ENCODE results near the gene FAM78B.

The FAM78B gene

DNA sequence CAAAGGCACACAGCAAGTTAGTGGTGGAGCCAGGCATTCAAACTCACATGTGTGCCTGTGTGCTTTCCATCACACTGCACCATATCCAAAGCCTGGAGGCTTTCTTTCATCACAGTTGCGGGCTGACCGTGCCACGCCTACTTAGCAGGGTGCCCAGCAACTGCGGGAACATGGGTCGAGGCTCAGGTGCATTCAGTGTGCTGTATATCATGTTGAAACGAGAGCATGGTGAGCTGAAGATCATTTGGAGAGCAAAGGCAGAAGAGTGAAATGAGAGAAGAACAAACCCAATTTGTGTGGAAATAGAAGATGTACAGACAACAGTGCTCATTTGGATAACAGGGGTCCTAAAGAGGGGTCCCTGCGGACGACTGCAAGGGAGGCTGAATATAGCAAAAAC lies 46.5 kb downstream of the FAM78B start:
- DNase-seq (ENCODE audit: low read depth in 1 of 2, low spot score in 1 of 2), result no peak

DNA sequence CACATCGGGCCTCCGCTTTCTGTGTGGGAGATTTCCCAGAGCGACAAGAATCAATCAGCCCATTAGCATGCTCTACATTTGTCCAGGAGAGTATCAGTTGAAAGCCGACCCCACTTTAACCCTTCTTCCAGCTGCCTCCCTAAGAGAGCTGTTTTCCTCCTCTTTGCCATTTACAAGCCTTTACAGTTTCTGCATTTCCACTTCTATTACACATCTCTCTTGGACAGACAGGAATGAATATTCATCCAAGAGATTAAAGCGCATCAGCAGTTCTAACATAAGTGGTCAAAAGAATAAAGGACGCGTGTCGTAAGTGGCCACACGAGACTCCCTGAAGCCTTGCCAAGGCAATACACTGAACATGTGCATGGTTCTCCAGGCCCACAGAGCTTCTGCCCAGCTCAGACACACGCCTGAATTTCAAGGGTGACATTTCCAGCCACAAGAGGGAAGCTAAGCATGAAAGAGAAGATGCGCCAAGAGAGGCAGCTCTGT lies 47.3 kb downstream of the FAM78B start:
- DNase-seq (ENCODE audit: low read depth in 1 of 2, low spot score in 1 of 2), result no peak

DNA sequence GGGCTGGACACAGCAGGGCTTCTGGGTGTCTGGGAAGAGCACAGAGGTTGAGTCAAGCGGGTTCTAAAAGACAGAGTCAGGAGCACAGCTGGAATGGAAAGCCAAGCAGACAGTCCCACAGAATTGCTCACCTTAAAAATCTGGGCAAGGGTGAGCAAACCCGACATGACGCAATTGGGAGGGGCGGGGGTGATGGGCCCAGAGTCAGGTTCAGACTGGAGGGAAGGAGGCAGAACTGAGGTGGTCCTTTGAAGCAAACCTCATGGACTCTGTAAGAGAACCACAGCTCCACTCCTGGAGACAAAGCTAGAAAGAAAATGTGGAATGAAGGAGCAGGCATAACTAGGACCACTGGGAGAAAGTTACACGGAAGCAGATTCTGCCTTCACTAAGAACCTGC lies 49.0 kb downstream of the FAM78B start:
- no peak for DNase-seq (ENCODE audit: low read depth in 1 of 2, low spot score in 1 of 2)

DNA sequence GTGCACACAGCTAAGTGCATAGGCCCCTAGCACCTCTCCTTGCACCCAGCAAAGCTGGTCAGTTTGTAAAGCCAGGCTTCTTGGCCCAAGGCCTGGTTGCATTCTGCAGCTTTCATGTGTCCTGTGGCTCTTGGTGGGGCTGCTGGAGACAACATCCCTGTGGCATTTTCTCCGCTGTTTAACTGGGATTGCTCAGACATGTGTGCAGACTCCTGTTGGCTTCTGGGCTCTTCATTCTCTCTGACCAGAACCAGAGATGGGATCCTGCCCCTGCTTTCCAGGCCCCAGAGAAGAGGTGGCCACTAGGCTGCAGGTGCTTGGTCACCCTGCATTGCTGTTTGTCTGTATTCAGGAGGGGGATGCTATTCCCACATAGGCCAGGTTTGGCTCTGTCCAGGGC lies 50.8 kb downstream of the FAM78B start:
- no peak for DNase-seq (ENCODE audit: low read depth in 1 of 2, low spot score in 1 of 2)

DNA sequence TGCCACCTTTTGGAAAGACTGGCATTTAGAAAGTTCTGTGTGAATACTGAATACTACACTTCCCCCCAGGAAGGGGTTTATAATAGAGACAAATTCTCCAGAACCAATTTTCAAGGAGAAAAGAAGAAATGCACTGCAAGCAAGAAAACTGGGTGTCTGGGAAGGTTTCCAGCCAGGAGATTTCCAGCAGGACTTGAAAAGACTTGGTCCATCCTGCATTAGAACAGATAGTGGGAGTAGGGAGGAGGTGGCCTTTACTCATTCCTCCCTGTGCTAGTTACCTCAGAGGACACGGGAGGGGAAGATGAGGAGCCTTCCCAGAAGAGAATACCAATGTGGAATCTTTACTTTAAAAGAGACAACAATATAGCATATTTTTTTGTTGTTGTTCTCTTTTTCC lies 52.4 kb downstream of the FAM78B start:
- DNase-seq (ENCODE audit: low read depth in 1 of 2, low spot score in 1 of 2), result no peak

DNA sequence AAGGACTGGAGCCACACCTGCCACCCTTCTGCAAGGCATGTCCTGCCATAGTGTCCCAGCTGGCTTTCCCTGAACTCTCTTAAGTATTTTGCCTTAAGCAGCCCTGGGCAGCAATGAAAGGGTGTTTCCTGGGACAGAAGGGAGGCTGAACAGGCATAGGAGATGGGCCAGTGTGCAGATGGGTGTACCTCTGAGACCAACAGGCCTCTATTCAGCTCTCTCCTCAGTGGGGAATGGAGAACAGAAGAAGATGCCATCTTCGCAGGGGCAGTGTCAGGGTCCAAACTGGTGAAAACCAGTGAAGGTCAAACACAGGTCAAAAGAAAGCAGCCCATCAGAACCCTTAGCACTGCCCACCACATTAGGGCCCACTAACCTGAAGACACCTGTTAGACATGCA lies 53.2 kb downstream of the FAM78B start:
- DNase-seq (ENCODE audit: low read depth in 1 of 2, low spot score in 1 of 2), result no peak

DNA sequence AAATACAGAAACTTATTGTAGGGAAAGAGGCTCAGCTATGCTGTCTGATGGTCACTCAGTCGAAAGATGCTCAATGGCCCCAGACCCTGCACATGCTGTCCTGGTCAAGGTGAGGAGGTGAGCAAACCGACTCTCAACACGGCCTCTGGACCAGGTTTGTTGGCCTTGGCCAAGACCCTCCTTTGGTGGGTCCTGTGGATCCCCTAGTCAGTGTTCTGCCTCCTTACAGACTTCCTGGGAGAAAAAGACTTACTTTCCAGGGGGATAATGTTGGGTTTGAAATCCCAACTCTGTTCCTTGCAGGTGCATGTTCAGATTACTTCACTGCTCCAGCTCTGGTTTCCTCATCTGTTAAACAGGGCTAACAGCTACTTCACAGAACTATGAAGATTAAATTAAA lies 53.8 kb downstream of the FAM78B start:
- no peak for DNase-seq (ENCODE audit: low read depth in 1 of 2, low spot score in 1 of 2)

DNA sequence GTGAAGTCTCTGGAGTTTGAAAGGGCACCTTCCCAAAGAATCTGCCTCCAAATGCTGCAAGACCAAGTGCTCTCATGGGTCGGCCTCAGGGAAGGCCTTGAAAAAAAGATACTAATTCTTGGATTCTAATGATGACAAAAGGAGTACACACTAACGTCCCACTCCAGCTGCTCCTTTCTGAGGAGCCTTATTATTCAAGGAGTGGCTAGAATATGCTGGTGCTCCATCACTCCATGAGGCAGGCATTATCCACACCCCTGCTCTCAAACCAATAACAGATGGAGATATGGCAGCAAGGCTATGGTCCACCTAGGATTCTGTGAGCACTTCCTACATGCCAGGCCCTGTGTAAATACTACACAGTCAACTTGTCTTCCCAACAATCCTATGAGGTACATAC lies 54.4 kb downstream of the FAM78B start:
- no peak for DNase-seq (ENCODE audit: low read depth in 1 of 2, low spot score in 1 of 2)

DNA sequence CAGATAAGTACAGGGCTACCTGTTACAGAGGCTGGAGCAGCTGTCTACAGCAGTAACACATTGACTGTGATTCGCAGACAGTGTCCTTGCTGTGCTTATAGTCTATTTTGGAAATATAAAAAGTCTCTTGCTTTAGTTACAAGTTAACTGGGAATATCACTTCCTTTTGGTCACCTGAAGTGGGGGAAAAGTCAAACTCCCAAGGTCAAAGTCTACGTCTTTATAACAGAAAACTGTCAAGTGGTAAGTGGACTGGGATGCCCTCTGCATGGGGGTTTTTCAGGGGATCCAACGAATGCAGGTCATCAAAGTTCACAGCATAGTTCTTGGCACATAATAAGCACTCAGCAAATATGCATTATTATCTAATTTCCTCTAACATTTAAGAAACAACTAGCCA lies 55.4 kb downstream of the FAM78B start:
- DNase-seq (ENCODE audit: low read depth in 1 of 2, low spot score in 1 of 2), result no peak

DNA sequence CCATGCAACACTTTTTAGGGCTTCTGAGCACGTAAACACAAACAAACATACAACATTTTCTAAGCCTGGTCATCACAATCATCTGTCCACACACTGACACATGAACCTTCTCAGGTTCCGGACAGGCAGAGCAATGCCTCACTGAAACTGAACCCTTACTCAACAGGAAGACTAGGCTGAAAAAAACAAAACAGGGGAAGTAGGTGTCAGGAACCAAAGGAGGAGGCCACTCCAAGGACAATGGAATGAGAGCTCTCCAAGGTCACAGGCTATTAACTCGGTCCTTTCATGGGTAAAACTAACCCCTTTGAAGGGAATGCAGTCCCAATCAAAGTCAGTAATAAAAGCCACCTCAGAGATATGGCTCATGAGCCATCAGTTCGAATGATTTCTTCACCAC lies 76.6 kb downstream of the FAM78B start:
- DNase-seq (ENCODE audit: low read depth in 1 of 2, low spot score in 1 of 2), result no peak

DNA sequence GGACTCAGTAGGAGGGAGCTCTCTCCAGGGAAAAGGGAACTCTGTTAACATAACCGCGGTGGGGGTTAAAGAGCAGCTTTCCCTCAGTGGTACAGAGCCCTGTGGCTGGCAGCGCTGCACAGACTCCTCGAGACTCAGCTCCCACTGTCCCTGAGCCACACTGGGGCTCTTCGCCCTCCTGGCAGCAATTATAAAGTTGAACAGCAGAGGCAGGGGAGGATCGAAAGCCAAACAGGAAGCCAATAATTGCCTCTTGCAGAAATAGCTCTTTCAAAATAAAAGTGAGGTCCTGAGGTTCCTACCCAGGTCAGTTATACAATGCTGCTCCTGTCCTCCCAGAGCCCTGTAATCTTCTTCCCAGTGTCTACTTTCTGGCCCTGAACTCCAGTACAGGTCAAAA lies 77.0 kb downstream of the FAM78B start:
- no peak for DNase-seq (ENCODE audit: low read depth in 1 of 2, low spot score in 1 of 2)

DNA sequence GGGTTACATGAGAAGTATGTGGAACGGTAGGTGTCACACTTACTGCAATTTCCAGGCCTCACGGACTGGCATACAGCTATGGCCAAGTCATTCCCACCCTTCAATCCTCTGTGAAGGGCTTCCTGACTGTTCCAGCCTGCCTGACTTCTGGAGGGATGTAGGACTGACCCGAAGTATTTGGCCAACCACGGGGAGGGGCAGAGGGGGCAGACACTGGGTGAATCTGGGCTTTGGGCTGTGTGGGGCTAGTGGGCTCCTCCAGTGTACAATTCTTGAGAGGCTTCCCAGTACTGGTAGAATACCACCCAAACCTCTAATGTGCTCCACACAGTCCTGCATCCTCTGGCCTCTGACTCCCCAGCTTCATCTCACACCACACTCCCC lies 78.2 kb downstream of the FAM78B start:
- no peak for DNase-seq (ENCODE audit: low read depth in 1 of 2, low spot score in 1 of 2)

DNA sequence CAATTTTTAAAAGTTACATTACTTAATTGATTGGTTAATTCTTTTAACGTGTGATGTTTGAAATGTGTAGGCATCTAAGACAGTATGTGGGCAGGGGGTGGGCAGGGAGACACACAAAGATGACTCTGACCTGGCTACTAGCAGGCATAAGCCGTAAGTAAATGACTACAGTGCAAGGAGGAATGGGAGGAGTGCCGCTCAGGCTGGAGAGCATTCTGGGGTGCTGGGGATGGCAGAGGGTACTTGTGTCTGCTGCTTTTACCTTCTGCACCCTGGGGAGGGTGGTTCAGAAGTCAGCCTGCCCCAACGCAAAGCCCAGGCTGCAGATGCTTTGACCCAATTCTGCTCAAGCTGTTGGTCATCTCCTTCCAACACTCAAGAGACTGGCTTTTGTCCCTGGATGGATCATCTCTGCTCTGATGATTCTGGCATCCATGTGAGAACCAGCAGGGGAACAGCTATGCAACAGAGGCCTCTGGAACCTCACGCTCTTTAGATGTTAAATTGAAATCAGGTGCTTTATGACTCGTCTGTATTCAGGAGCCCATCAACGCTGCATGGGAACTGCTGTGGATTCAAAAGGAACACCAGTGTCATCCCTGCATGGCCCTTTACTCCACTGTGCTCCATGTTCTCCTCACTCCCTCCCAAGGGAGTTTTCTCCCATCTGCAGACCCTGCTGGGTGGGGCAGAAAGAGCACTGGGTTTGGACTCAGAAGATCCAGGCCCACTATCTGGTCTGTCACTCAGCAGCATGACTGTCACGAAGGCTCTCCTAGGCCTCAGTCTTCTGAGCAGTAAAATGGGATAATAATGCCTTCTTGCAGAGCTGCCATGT lies 78.8 kb downstream of the FAM78B start:
- no peak for DNase-seq (ENCODE audit: low read depth in 1 of 2, low spot score in 1 of 2)

DNA sequence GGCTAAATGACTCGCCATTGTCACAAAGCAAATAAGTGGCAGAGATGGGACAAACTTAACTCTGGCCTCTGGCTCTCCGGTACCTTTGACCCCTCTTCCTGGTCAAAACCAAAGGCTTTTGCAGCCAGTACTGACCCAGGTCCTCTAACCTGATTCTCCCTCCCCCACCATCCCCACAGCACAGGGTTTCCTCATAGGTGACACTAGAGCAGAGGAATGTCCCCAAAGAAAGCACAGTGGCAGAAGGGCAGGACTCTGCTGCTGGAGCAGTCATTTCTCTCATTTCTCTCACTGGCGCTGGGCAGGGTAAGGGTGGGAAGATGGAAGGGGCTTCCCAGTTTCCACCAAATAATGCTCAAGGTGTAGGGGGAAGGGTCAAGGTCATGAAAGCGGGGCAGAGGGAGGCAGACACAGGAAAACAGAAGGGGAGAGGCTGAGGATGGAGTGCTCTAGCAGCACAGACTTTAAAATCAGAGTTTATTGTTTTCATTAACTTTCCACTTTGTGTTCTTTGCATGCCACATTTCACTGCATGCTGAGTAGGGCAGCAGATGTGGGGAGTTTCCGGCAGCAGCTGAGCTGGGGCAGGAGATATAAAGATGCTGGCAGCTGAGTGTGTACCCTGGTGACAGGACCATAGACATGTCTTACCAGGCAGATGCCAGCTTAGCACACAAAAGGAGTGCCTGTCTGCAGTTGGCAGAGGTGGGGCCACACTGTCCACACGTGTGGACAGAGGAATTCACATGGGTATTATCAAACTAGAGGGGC lies 80.5 kb downstream of the FAM78B start:
- DNase-seq (ENCODE audit: low read depth in 1 of 2, low spot score in 1 of 2), result no peak

DNA sequence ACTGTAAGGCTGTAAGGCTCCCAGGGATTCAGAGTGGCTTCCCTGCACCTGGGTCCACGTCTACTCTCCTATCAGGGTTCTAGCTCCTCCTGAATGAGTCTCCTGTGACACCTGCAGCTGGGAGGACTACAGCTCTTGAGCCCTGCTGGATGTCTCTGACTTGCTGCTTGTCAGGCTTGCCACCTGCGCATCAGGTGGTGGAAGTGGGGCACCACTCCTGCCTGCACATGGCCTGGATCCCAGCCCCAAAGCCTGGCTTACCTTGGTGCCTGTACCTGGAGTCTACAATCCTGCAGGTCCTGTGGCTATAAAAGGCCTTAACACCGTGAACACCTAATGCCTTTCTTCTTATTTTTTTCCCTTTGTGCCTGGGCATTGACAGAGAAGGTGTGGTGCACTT lies 82.2 kb downstream of the FAM78B start:
- no peak for DNase-seq (ENCODE audit: low read depth in 1 of 2, low spot score in 1 of 2)

DNA sequence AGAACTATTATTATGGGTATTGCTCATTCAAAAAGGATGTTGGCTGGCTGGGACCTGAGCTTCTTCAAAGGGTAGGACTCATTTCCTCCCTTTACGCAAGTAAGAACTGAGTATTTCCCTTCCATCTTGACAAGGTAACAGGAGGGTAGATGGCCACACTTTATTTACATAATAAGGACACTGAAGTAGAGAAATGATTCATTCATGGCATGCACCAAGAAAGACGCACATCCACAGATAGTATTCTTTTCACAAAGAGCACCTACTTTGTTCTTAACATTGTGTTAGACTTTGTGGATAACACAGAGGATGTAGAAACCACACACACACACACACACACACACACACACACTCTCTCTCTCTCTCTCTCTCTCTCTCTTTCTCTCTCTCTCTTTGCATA lies 82.9 kb downstream of the FAM78B start:
- DNase-seq (ENCODE audit: low read depth in 1 of 2, low spot score in 1 of 2), result no peak

DNA sequence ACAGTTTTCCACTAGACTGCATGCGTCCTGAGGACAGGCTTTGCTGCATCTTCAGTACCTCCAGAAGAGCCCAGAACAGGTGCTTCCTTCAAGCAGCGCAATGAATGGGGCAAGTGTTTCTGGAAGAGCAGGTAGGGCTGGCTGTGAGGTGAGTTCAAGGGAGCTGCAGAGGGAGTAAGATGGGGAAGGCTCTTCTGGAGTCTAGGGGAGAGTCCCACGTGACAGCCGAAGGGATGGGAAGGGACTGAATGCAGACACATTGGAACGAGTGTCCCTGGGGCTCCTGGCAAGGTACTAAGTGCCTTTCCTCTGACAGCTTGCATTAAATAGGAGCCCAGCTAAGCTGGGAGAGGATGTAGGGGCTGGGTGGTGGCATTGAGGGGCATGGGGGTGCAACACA lies 84.2 kb downstream of the FAM78B start:
- DNase-seq (ENCODE audit: low read depth in 1 of 2, low spot score in 1 of 2), result no peak

DNA sequence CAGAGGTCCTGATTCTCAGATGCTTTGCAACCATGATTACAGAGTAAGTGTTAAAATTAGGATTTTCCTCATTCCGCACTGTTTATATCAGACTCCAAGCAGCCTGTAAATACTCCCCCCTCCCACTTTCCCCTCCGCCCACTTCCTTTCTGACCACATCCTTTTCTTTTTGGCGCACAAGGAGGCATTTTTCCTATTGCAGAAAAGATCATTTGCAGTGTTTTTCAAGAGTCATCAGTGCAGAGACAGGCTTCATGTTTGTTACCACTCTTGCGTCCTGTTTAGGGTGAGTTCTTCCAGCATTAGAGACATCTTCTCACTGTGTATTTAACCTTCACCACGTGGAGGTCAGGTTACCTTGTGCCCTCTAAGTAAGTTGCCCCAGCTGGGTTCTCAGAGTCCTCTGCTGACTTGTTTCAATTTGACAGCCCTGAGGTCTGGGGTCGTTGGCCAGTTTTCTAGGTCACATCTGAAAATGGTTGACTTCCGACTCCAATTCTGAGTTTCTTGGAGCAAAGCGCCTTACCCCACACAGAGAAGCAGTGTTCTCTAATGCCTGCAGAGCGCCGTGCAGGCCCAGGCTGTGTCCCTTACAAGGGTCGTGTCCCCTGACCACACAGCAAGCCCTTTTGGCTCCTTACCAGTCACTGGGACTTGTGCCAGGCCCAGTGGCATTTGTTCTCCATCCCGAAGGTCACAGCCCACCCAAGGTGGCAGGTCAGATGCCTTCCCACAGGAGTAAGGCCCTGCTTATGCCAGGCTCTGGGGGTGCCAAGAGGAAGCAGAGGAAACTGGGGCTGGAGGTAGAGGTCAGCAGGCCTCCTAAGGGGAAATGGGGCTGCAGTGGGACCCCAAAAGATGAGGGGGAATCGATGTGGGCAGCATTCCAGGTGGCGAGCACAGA lies 85.6 kb downstream of the FAM78B start:
- DNase-seq (ENCODE audit: low read depth in 1 of 2, low spot score in 1 of 2), result no peak

DNA sequence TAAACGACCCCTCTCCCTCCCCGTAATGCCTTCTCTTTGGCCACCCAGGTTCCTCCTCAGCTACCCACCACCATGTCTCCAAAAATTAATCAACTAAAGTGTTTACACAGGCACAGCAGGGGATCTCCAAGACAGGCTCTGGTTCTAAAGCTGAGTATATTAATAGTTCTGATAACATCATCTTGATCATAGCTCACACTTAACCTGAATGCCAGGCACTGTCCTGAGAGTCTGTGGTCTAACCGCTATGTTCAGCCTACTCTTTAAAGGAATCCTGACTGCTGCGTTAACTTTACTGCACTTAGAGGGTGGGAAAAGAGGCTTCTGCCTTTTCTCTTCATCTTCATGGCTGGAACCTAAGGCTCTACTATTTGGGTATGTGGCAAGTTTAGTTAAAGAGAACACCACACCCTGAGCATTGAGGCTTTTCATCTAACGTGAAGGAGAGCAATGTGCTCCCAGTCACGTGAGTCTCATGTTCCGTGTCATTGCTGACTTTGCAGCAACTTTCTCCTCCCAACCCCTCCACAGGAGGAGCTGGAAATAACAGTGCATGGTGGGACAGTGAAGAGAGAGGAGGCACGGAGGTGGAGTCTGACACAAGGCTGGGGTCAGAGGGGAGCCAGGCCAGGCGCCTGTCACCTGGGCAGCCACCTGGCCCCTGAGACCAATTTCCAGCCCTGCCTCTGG lies 86.4 kb downstream of the FAM78B start:
- DNase-seq (ENCODE audit: low read depth in 1 of 2, low spot score in 1 of 2), result no peak

DNA sequence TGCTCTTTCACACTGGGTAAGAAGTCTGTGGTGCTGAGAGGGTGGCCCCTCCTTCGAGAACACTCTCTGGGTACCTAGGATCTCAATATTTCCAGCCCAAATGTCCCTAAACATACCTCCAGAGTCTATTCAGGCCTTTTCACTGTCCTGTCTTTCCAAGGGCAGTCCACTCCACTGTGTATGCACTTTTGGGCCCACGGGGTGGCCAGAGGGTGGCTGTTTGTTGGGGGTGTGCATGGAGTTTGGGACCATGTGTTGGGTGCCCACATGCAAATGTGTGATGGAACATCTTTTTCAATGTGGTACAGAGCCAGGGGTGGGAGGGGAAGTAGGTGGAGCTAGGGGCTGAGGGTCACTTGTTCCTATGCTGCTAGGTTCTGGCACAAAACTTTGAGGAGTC lies 87.5 kb downstream of the FAM78B start:
- no peak for DNase-seq (ENCODE audit: low read depth in 1 of 2, low spot score in 1 of 2)

DNA sequence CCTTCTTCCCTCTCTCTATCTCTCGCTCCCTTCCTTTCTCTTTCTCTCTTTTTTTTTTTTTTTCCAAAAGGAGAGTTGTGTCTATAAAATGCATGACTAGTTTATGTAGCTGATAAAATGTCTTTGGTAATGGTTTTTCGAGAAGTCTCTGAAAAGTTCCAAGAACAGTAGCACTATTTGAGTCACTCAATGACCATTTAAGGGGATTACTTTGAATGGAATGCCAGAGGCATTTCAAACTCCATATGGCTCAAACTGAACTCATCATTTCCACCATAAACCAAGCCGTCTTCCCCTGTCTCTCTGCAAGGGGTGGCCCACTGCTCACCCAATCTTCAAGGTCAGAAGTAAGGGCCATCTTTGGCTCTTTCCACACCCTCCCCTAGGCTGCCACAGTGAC lies 93.3 kb downstream of the FAM78B start:
- DNase-seq (ENCODE audit: low read depth in 1 of 2, low spot score in 1 of 2), result no peak
